GM21723 (cell line): ENCODE results near the gene SERPINB2.

Experiments used
- ATAC-seq: cut with Tn5 transposase; IDR thresholded peaks from one replicate; pipeline ENCODE4 v1.9.1; 2021; ENCODE audit warnings: mild to moderate bottlenecking, moderate library complexity; ENCODE audit not compliant: unreplicated experiment

Gene SERPINB2

GRCh38 chr18:63887424-63887823, at the start of gene SERPINB2:
Gene SERPINB2 (plus strand): TSS chr18:63887705. CDS start chr18:63891445, 3,740 bp downstream.
- no peak for ATAC-seq

DNA sequence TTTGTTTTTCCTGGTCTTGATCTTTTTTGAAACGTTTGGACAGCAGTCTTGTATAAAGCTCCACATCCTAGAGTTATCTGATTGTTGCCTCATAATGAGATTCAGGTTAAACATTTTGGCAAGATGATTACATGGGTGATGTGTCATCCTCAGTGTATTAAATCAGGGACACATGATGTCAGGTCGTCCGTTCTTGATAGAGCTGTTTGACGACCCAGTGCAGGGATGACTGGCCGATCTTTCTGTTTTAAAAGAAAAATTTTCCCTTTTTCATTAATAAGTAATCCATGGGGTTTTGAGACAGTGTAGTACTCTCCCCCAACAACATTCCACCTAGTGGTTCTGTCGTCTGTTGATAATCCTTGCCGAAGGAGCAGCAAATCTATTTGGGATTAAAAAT, 44.5 kb upstream of the SERPINB2 start:
- ATAC-seq, result no peak

- peak; percentile 61 for ATAC-seq
Observed at GRCh38 chr18:63844254-63844653, 43.3 kb upstream of the SERPINB2 start.

DNA sequence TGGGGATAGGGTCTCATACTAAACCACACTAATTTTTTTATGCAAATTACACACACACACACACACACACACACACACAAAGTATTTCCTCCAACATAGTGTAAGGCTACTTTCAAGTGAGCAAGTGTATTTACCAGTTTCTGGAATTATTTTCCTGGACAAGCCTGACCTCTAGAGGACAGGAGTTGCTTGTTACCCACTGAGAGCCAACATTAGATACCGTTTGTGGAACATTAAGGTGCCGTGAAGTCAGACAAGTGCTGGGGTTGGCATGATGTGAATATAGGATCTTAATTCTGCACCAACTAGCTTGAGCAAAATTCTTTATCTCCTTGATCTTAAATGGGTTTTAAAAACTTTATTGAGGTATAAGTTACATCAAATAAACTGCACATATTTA, 39.3 kb upstream of the SERPINB2 start:
- ATAC-seq, result peak; percentile 60

DNA sequence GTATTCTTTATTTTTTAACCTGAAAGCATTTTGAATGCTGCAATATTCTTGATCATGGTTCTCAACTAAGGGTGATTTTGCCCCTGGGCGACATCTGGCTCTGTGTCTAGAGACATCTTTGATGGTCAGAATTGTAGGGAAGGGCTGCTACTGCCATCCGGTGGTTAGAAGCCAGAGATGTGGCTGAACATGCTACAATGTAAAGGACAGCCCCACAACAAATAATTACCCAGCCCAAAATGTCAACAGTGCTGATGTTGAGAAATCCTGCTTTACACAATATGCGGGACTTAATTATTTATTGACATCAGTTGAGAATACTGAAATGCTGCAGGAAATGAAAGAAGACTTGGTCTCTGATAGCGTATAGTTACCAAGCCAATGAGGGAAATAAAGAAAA, 37.5 kb upstream of the SERPINB2 start:
- peak; percentile 77 for ATAC-seq

DNA sequence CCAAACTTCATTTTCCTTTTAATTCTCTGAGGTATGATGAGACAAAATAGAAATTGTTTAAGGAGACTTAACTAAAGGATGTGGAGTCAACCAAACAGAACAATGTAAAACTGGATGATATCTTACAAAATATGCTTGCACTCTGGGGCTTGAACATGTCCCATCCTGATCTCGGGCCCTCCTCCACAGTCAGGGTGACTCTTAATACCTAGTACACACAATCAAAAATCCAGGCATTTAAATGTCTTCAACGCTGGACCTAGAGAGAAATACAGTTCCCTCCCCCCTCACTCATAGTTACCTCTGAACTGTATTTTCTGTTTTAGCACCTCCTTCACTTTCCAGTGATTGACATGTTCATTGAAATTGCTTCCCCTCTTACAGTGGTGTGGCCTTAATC, 36.9 kb upstream of the SERPINB2 start:
- no peak for ATAC-seq

GRCh38 chr18:63858456-63858855, 29.0 kb upstream of the SERPINB2 start:
- ATAC-seq, result no peak

GRCh38 chr18:63859781-63860475, 27.6 kb upstream of the SERPINB2 start:
- ATAC-seq, result no peak

- no peak for ATAC-seq
Observed at GRCh38 chr18:63860531-63860930, 27.0 kb upstream of the SERPINB2 start.

DNA sequence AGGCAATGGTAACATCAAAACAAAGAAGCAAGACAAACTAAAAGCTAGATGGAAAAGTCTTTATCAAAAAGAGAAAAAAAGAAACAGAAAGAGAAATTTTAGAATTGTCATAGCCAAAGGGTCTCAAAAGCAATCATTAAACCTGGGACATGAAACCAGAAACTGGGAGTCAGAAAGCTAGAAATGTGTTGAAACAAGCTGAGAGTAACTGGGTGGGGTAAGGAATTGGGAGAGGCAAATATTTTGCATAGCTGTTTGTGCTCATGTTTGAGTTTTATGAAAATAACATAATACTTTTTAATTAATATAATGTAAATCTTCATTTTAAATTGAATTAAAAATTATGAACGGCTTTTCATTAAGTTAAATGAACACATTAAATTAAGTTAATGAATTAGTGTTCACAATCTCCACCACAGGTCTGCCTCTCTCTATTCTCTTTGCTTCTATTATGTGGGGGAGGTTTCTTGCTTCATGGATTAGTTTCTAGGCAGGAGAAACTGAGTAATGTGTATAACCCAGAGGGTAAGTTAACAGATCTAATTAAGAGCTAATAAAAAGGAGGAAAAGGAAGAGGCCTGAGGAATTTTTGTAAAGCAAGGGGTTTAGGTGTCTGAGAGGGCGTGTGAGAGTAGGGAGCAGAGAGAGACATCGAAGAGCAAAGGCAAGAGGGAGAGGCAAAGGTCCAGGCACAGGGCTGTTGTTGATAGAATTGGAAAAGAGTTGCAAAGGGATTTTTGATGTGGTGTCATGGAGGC, 20.0 kb upstream of the SERPINB2 start:
- ATAC-seq, result no peak

DNA sequence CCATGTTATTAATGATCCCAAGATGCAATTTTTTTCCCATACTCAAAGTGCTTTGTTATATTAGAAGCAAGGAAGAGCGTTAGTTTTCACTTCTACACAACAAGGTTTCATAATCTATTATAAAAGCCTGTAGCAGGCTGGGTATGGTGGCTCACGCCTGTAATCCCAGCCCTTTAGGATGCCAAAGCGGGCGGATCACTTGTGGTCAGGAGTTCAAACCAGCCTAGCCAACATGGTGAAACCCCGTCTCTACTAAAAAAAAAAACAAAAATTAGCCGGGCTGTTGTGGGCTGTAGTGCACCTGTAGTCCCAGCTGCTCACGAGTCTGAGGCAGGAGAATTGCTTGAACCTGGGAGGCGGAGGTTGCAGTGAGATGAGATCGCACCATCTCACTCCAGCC, 19.0 kb upstream of the SERPINB2 start:
- ATAC-seq, result no peak

DNA sequence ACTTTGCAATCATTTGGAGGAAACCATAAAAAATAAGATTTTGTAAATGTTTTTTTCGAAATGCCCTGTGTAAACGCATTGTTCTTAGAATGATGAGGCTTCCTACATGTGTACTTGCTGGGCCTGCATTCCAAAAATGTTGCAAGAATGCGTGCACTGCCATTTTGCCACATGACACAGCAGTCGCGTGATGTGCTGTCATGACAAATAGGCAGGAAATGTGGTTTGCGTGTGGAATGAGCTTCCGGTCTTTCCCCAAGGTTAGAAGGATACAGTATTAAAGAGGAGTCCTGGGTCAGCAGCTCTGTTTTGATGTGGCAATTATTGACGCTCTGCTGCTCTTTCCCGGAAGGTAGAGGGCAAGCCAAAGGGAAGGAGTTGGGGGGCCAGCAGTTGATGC, 18.1 kb upstream of the SERPINB2 start:
- no peak for ATAC-seq

GRCh38 chr18:63869851-63870250, 17.7 kb upstream of the SERPINB2 start:
- no peak for ATAC-seq

- no peak for ATAC-seq
Observed at GRCh38 chr18:63871836-63872235, 15.7 kb upstream of the SERPINB2 start.

GRCh38 chr18:63872586-63872985, 14.9 kb upstream of the SERPINB2 start:
- ATAC-seq, result no peak

DNA sequence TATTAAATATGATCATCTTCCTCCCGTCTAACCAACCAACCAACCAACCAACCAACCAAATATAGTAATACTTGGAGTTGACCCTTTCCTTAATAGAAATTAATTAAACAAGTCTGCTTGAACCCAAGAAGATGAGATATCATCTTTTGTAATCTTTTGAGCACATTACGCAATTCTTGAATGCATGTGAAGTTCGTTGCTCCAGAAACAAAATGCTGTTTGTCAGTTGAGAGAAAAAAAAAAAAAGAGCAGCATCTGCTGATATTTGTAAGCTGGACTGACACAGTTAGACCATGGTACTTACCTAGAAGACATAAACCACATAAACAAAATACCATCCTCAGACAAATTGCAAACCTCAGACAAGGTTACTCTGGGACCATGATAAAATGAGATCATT, 9.2 kb upstream of the SERPINB2 start:
- no peak for ATAC-seq

DNA sequence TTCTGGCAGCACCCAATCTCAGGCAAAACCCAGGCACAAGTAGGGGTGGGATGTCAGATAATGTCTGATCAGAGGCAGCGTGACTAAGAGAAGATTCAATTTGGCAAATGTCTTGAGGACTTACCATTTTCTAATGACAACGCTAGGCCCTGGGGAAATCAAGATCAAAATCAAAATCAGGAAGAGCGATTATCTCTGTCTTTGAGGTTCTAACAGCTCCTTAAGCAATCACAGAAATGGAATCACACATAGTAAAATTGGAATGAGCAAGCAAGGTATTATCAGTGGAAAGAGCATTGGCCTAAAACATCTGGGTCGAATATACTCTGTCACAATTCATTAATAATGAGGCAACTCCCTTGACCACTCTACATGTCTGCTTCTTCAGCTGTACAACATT, 8.6 kb upstream of the SERPINB2 start:
- ATAC-seq, result no peak

DNA sequence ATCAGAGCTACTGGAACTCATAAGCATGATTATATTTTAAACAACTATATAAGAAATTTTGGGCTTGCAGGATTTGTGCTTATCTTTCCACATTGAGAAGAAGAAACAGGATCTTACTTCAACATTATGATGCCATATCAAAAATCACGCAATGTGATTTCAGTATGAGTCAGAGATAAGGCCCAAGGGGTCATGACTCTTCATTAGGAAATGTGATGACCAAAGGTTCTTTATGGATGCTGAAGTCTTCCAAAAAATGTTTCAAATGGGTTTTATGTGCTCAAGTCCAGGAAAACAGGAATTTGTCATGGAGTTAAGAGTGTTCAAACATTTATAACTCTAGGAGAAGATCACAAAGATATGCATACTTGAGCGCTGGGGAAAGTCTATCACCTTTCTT, 7.8 kb upstream of the SERPINB2 start:
- ATAC-seq, result no peak

DNA sequence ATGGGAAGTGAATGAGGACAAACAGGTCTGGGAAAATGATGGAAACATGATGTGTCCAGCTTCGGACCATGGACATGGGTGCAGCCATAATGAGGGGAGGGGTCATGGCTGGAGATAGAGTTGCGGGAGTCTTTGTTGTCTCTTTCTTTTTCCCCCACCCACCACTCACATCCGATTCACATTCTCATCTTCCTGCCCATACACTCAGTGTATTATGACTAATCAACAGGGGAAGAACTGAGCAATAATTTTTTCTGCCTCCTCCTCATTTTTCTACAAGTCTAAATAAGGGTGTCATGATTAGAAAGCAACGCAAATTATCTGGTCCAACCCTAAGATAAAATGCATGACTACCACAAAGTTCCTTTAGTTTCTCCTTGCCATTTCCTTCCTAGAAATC, 5.7 kb upstream of the SERPINB2 start:
- no peak for ATAC-seq

GRCh38 chr18:63882333-63883141, 5.0 kb upstream of the SERPINB2 start:
- no peak for ATAC-seq

GRCh38 chr18:63883617-63884016, 3.9 kb upstream of the SERPINB2 start:
- no peak for ATAC-seq
